Measurements from ENCODE around the gene RAB40C. TPM values are rescaled to one million over a fixed set of nuclear protein-coding genes. Genes with fewer than 3 reads are reported as not detected.

The RAB40C gene
- total RNA-seq, 4 donors from 2014 or later = 17.7 to 28.3 (median 22.1) TPM

- peaks cover 0 to 40% of the 10 kb centered on the region in 2 donors for H3K36me3 ChIP-seq
These were observed 9.2 kb downstream of the RAB40C start for GRCh38 chr16:598823-599739.

DNA sequence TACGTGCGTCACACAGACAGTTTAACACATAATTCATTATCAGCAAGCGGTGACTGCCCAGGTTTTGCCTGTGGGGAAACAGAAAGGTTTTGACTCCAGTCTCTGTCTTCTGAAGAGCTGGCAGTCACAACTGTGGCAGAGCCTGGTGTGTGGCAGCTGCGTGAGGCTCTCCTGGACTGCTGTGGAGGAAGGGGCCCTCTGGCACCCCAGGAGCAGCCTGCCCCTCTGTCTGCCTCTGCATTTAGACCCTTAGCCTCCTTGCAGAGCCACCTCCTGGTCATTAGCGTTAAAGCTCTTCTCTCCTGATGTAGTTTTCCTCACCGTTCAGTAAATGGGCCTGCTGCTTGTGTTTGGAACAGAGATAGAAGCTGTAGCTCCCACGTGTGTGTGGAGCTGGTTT is 10.9 kb downstream of the RAB40C start:
- no peaks in the 10 kb centered on the region for H3K9me3 ChIP-seq
- 49 to 71% methylated on average over 3 to 7 of the region's 7 CpGs for WGBS, 2 donors (ENCODE audit: low coverage in 1 of 2)

More at GRCh38 chr16:598823-599739, 9.2 kb downstream of the RAB40C start:
- peaks cover 0 to 5% (median 0%) of the 10 kb centered on the region in 3 donors for H3K4me1 ChIP-seq
- no peak overlapping the region for H3K27ac ChIP-seq
- H3K4me3 ChIP-seq = no peak overlapping the region
- no peaks in the 10 kb centered on the region for H3K9me3 ChIP-seq
- TF ChIP-seq EP300 (IDR thresholded peaks at IDR 0.05) = no peak
- TF ChIP-seq, protein P1, sequence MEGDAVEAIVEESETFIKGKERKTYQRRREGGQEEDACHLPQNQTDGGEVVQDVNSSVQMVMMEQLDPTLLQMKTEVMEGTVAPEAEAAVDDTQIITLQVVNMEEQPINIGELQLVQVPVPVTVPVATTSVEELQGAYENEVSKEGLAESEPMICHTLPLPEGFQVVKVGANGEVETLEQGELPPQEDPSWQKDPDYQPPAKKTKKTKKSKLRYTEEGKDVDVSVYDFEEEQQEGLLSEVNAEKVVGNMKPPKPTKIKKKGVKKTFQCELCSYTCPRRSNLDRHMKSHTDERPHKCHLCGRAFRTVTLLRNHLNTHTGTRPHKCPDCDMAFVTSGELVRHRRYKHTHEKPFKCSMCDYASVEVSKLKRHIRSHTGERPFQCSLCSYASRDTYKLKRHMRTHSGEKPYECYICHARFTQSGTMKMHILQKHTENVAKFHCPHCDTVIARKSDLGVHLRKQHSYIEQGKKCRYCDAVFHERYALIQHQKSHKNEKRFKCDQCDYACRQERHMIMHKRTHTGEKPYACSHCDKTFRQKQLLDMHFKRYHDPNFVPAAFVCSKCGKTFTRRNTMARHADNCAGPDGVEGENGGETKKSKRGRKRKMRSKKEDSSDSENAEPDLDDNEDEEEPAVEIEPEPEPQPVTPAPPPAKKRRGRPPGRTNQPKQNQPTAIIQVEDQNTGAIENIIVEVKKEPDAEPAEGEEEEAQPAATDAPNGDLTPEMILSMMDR (IDR thresholded peaks at IDR 0.05) = no peak
- WGBS, 2 donors (ENCODE audit: low coverage in 1 of 2) = 97 to 100% methylated on average over 2 to 13 of the region's 43 CpGs
- H3K27me3 ChIP-seq = no peaks in the 10 kb centered on the region
- no peak for ATAC-seq

GRCh38 chr16:603933-604332 is 14.1 kb downstream of the RAB40C start:
- Histone ChIP-seq H3K9me3 (no peaks in the 10 kb centered on the region), H3K27ac (no peak overlapping the region), H3K4me3 (no peak overlapping the region), H3K4me1 (peaks cover 0 to 4% (median 0%) of the 10 kb centered on the region in 3 donors), H3K27me3 (no peaks in the 10 kb centered on the region), H3K36me3 (peaks cover 0 to 26% of the 10 kb centered on the region in 2 donors)
- no peak for ATAC-seq
- WGBS, 2 donors (ENCODE audit: low coverage in 1 of 2) = 86 to 89% methylated on average over 4 of the region's 5 CpGs
- TF ChIP-seq, protein P1 (IDR thresholded peaks at IDR 0.05) = no peak
- TF ChIP-seq POLR2A (IDR thresholded peaks at IDR 0.05) = no peak
- TF ChIP-seq POLR2AphosphoS5 (IDR thresholded peaks at IDR 0.05) = no peak
- TF ChIP-seq EP300 (IDR thresholded peaks at IDR 0.05) = no peak

More for the DNA sequence above, 10.9 kb downstream of the RAB40C start:
- Histone ChIP-seq H3K4me1 (peaks cover 0 to 4% (median 0%) of the 10 kb centered on the region in 3 donors), H3K27ac (no peak overlapping the region), H3K36me3 (peaks cover 0 to 39% of the 10 kb centered on the region in 2 donors), H3K27me3 (no peaks in the 10 kb centered on the region), H3K4me3 (no peak overlapping the region)
- TF ChIP-seq, protein P1 (IDR thresholded peaks at IDR 0.05) = no peak
- TF ChIP-seq EP300 (IDR thresholded peaks at IDR 0.05) (no peak), POLR2A (IDR thresholded peaks at IDR 0.05) (no peak), POLR2AphosphoS5 (IDR thresholded peaks at IDR 0.05) (no peak)
- ATAC-seq = no peak

DNA sequence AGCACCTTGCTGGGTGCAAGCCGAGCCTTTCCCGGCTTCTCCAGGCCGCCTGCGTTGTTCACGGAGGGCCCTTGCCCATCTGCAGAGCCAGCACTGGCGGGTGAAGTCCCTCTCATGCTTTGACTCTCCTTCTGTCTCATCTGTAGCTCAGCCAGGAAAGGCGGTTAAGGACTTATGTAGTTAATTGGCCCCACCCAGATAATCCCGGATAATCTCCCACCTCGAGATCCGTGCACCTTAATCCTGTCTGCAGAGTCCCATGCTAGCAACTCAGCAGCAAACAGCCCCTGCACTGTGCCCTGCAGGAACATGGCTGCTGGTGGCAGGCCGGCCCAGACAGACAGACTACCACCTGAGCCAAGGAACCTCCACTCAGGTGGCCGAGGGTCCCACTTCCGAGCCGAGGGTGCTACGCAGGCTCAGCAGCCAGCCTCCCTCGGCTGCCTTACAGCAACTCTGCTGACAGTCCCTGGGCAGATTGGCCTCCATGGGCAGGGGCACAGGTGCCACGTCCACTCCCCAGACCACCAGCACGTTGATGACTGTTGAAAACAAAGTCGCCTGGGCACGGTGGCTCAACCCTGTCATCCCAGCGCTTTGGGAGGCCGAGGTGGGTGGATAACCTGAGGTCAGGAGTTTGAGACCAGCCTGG is 16.9 kb downstream of the RAB40C start:
- Histone ChIP-seq H3K27ac (no peak overlapping the region), H3K4me3 (no peak overlapping the region), H3K36me3 (peaks cover 0 to 5% of the 10 kb centered on the region in 2 donors), H3K27me3 (no peaks in the 10 kb centered on the region), H3K9me3 (no peaks in the 10 kb centered on the region), H3K4me1 (peaks cover 0 to 10% (median 2%) of the 10 kb centered on the region in 3 donors)
- no peak for TF ChIP-seq POLR2AphosphoS5 (IDR thresholded peaks at IDR 0.05)
- TF ChIP-seq POLR2A (IDR thresholded peaks at IDR 0.05) = no peak
- no peak for TF ChIP-seq EP300 (IDR thresholded peaks at IDR 0.05)
- TF ChIP-seq, protein P1 (IDR thresholded peaks at IDR 0.05) = no peak
- ATAC-seq = no peak
- WGBS, 2 donors (ENCODE audit: low coverage in 1 of 2) = 94 to 100% methylated on average over 3 to 7 of the region's 22 CpGs
